NK-92 treated with Interleukin-12 subunit alpha and Interleukin-12 subunit beta, amount 100 ng/mL, for 24 hours (cell line): ENCODE measurements around the gene HRG.
A peak's percentile ranks its signal among the peaks of the same experiment; 100 is the strongest.
"Not testable (repeated sequence)": the region's sequence is repeated elsewhere in the genome, so short reads cannot be mapped to it uniquely, and the experiment has no call there.

Experiments used
- DNase-seq: peaks from one replicate; lab custom pipeline; 2025; lab: John Stamatoyannopoulos, UW

The HRG gene, protein sequence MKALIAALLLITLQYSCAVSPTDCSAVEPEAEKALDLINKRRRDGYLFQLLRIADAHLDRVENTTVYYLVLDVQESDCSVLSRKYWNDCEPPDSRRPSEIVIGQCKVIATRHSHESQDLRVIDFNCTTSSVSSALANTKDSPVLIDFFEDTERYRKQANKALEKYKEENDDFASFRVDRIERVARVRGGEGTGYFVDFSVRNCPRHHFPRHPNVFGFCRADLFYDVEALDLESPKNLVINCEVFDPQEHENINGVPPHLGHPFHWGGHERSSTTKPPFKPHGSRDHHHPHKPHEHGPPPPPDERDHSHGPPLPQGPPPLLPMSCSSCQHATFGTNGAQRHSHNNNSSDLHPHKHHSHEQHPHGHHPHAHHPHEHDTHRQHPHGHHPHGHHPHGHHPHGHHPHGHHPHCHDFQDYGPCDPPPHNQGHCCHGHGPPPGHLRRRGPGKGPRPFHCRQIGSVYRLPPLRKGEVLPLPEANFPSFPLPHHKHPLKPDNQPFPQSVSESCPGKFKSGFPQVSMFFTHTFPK

DNA sequence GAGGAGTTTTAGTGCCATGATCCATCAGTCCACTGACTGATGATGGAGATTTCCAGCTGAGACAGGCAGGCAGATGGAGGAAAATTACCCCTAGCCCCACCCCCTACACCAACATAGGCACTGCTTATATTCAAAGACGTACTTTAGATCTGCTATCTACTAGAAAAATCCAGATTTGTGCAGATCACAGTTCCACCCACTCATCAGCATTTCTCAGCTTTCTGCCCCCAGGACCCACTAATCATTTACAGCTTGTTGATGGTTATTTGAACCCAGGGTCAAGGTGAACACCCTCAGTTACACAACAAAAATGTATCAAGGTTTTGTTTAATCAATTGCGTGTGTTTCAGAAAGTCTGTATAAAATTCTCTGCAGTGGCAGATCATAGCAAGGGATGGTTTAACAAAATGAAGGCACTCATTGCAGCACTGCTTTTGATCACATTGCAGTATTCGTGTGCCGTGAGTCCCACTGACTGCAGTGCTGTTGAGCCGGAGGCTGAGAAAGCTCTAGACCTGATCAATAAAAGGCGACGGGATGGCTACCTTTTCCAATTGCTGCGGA, at the start of gene HRG:
Gene HRG, plus strand, starts transcription at position 390 of the 564 bp plus-strand sequence. Its CDS starts 18 bp downstream, at position 408.
- DNase-seq, result no peak

DNA sequence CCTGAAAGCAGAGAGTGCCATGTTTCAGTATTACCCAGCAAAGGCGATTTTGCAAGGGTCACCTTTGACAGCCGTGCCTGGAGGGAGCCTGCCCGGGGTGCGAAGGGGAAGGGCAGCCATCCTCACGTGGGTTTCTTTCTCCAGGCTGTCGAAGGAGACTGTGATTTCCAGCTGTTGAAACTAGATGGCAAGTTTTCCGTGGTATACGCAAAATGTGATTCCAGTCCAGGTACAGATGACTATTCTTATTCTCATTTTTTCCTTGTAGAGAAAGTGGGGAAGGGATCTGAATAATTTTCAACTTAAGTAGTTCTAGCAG, 49.6 kb upstream of the HRG start:
- no peak for DNase-seq

DNA sequence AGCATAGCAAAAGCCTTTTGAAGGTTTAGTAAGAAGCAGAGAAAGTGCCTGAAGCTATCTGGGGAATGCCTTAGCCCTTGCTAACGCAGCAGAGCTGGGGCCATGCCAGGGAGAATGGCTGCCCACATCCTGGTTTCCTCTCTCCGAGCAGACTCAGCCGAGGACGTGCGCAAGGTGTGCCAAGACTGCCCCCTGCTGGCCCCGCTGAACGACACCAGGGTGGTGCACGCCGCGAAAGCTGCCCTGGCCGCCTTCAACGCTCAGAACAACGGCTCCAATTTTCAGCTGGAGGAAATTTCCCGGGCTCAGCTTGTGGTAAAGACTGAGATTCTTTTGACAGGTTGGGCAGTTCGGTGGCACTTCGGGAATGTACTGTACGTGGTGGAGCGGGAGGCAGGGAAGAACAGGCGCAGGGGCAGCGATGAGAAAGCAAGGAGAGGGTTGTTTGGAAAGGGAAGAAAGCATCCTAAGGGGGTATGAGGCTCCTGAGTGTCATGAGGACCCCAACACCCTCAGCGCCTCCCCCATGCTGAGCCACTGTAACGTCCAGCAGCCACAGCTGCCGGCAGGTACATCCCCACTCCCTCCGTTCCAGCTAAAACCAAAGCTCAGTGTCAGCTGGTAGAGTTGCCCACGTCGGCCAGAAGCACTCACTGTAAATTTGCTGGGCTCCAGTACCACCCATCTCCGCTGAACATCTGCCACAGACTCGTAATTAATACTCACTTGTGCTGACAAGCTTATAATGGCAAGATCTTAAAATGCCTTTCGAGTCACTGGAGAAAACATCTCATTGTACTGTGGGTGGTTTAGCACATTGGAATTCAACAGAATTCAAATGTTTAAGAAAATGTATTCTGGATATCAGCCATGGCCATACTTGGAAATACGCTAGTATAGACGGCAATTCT, 48.5 kb upstream of the HRG start:
- peak; percentile 13 for DNase-seq

DNA sequence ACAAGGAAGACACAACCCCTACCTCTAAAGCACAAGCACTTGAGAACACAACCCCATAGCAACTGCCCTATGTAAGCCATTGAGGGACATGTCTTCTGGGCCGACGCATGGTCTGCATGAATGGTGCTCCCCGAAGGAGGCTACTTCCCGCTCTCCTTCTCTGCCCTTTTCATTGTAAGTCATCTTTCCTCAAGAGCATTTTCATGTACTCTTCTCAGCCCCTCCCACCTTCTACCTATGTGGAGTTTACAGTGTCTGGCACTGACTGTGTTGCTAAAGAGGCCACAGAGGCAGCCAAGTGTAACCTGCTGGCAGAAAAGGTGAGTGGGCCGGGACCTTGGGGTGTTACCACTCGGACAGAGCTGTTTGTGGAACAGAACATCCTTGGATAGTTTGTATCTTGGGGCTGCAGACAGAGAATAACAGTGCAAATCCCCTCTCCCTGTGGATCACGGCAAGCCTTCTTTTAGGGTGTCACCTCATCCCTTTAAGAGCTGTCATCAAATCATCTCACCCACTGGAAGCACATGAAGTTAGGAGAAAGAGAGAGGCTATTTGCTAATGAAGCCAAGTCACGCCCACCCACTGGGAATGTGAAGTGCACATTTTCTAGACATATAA, 47.4 kb upstream of the HRG start:
- DNase-seq, result no peak

DNA sequence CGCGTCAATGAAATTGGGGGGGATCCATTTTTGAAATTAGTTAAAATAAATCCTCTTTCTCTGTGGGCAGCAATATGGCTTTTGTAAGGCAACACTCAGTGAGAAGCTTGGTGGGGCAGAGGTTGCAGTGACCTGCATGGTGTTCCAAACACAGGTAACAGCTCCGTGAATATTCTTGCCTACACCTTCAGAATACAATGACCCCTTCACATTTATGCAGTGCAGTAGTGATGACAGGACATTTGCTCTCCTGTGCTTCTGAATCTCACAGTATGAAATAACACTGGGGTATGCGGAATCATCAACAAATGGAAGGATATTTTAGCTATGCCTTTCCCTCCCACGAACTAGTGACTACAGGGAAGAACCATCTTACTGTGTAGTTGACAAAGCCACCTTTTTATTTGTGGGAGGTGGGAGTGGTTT, 46.0 kb upstream of the HRG start:
- DNase-seq, result no peak

DNA sequence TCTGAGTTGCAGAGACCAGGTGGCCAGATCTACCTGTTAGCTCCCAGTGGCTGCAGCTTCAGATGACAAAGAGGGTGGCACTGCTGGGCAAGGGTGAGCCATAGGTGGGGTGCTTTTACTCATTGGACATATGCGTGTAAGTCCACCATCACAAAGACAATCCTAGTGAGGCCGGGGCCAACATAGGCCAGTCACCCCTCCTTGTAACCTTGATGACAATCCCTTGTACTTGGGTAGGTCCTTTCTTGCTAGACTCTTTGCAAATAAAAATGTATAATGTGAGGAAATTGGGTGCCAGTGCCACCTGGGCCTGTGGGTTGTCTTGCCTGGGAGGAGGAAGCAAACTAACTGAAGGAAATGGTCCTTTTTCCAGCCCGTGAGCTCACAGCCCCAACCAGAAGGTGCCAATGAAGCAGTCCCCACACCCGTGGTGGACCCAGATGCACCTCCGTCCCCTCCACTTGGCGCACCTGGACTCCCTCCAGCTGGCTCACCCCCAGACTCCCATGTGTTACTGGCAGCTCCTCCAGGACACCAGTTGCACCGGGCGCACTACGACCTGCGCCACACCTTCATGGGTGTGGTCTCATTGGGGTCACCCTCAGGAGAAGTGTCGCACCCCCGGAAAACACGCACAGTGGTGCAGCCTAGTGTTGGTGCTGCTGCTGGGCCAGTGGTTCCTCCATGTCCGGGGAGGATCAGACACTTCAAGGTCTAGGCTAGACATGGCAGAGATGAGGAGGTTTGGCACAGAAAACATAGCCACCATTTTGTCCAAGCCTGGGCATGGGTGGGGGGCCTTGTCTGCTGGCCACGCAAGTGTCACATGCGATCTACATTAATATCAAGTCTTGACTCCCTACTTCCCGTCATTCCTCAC, 45.4 kb upstream of the HRG start:
- no peak for DNase-seq

DNA sequence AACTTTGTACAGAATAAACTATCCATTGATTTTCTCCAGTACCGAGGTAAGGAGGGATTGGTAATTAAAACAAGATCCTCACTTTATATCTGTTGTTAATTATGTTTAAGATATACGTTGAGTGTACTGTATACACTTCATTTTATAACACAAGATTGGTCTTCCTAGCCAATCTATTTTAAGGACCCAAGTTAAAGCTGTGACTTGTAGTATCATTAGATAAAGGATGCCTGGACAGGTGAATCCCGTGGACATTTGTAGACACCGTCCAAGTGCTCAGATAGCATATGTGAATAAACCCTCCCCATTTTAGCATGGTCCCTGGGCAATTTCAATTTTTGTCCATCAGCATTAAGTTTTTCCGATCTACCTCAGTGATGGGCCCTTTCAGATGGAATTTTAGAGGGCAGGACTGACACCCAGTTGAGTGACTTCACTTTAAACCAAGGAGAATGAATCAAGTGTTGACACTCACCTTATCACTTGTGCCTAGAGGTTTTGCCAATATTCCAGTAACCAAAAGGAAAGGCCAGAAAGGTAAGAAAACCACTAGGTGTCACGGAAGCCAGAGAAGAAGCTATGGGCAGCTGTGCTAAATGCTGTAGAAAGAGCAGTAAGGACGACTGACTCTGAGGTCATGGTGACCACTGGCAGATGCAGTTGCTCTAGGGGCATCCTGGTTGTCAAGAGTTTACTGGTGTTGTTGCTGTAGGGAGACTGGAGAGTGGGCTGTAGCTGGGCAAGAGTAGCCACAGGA, 43.7 kb upstream of the HRG start:
- no peak for DNase-seq

DNA sequence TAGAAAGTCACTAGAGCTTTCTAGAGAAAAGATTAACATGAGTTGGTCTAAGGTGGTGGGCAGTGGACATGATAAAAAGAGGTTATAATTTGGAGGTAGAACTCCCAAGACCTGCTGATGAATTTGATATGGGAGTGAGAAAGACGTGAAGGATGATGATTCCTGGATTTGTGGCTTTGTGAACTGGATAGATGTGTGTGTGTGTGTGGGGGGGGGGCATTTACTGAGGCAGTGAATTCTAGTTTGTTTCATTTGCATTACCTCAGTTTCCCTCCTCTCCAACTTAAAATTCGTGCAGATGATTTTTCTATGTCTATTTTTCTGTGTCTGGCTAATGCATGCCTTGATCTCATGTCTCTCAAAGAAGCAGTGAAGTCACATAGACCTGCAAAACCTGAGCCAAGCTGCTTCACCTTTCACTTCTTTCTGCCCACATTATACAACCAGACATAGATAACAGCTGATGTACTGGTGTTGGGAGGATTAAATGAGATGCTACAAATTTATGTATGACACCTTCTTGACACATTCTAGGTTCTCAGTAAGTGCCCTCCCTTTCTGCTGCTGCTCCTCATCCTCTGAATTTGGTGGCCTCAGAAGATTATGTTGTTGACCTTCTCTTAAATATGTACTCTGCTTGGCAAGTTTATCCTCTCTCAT, 43.0 kb upstream of the HRG start:
- no peak for DNase-seq

DNA sequence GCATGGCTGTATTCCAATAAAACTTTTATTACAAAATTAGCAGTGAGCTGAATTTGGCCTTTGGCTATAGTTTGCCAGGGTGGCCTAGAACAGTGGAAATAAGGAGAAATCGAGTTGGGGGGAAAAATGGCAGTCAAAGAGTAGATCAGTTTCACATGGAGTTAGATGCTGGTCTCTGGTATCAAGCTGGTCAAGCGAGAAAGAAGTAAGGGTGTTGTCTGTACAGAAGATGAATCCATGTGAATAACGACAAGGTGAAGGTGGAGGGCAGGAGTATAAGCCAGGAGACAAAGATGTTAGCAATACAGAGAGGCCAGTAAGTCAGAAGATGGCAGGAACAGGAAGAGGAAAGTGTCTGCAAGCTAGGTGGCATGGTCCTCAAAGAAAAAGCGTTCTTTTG, 41.2 kb upstream of the HRG start:
- no peak for DNase-seq

DNA sequence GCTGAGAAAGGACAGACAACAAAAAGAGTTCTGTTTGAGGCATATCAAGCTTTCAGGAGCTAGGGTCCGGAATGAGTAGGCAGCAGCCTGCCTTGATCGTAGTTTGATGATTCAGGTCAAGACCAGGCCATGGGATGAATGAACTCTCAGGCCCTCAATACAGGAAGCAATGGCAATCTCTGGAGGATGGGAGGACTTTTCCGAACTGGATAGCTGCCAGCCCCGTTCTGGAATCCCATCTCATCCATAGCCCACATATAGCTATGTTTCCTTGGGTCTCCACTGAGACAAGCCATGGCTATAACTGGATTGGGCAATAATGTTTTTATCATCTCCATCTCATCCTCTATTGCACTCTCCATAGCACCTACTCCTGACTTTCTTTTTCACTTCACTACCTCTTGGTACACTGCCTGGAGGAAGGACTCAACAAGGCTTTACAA, 40.2 kb upstream of the HRG start:
- no peak for DNase-seq

DNA sequence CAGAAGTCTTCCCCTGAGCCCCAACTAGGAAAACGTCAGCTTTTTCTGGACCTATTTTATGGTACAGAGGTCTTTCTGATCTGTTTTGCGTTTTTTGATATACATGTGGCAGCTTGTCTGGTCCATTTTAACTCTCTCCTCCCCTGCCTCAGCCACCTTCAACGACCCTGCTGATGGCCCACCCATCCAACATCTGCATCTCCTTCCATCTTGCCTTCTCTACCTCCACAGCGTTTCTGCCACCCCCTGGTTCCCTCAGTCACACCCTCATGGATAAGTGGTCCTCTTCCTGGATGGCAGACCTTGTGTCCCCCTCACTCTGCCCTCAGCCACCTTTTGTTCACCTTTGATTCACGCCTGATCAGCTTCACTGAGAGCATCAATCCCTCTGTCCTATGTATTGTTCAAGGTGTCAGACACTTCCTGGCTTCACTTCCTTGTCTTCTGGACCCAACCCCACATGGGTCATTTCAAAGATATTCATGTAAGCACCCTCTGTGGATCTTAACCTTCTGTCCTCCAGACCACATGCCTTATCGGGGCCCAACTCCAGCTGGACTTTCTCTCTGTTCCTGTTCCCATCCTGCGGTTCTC, 39.5 kb upstream of the HRG start:
- no peak for DNase-seq

DNA sequence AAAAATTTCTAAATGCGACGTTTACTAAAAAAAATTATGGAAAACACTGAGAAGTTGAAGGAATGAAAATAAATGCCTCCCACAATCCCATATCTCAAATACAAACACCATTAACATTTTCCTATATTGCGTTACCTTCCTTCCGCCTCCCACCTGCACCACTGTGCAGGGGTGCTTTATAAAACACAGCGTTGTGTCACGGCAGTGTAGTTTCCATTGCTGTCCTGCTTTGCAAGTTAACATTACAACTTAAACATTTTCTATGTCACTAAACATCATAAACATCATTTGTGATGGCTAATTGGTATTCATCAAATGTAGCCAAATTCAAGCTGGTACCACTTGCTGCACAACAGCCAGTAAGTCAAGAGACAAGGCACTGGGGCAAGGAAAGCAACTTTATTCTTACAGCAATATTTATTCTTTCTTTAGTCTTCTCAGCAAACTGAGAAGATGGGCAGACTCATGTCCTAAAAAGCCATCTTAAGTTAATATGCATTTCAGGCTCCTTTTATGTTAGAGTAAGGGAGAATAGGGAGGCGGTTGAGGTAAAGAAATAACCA, 37.9 kb upstream of the HRG start:
- DNase-seq, result no peak

DNA sequence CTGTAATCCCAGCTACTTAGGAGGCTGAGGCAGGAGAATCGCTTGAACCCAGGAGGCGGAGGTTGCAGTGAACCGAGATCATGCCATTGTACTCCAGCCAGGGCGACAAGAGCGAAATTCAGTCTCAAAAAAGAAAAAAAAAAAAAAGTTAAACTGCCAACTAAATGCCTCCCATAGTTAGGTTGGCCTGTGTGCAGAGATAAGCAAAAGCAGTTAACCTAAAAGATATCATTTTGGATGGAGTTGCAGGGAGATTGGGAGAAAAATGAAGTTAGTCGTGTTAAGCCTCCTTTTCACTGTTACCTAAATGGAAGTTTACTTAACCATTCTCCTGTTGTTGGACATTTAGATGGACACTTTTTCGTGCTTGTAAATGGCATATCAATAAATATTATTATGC, 37.1 kb upstream of the HRG start:
- no peak for DNase-seq

DNA sequence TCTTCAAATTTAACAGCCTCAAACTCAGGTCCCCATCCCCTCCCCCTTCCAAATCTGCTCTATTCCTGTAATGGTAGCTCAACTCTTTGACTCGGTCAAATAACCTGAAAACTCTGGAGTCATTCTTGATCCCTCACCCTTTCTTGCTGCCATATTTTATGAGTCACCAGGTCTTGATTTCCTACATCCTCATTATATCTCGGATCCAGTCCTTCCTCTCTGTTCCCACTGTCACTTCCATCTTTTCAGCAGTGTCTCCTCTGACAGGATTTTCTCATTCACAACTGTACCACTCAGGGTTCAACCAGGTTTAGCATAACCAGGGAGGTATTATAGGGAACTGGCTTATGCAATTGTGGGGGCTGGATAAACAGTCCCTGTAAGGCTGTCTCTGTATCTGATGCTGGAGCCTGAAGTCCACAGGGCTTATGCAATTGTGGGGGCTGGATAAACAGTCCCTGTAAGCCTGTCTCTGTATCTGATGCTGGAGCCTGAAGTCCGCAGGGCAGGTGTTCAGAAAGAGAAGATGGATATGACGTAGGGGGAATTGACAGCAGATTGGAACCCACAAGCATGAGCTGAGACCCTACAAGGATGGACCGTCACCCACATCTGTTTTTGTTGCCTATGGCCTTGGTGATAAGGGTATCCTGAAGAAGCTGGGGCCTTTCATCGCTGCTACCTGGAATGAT, 34.7 kb upstream of the HRG start:
- DNase-seq, result no peak

DNA sequence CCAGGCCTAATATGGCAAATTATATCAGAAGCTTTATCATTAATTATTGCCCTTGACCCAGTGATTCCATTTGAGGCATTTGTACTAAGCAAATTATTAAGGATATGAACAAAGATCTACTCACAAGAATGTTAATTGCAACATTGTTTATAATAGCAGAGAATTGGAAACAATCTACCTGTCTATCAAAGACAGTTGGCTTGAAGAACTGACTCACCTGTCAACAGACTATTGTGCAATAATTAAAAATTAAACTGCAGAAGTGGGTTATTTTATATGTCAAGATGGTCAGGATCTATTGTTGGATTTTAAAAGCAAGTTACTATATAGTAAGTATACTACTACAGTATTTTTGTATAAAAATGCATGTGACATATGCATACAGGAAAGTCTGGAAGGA, 32.3 kb upstream of the HRG start:
- no peak for DNase-seq

DNA sequence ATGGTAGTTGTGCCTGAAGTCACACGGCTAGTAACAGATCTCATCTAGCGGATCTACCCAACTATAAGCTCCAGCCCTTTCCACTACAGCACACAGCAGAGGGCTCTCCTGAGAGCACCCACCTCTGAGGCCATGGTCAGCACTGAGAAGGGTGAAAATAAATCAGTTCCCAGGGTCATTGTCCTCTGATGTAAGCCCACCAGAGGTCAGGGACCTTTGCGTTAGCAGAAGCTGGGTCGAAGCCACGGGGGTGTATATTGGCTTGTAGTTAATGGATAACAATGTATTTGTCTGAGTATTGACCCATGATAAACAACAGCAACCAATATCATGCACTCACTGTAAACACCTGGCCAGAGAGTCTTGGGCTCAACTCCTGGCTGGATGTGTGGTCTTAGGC, 31.6 kb upstream of the HRG start:
- not testable (repeated sequence) for DNase-seq

DNA sequence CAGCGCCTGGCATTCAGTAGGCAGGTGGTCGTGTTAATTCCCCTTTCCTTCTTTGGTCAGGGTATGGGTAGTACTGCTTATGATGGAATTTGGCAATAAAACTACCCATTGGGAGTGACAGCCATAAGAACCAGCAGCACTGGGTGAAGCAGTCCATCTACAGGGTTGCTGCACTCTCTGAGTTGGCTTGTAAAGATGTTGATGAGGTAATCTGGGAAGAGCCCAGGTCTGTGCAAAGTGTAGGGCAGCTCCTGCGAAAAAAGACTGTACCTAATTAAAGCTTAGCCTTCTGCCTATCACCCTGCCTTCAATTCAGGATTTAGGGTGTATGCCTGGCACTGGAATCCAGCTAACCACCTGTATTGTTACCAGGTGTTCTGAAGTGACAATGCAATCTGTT, 30.3 kb upstream of the HRG start:
- no peak for DNase-seq

DNA sequence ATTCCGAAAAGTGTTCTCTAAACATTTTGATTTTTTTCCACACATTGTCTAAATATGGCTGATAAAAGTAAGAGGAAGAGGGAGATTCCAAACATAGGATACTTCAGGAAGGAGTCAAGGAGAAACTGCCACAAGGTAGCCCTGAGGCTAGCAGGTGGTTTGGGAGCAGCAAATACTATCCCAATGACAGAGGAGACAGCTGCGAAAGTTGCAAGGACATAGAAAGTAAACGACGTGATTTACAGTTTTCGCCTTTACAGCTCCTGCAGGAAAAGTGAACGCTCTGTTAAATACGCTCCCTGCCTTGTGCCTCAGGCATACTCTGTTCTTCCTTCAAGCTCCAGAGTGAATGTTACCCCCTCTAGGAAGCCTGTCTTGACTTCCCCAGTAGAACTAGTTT, 29.3 kb upstream of the HRG start:
- no peak for DNase-seq

DNA sequence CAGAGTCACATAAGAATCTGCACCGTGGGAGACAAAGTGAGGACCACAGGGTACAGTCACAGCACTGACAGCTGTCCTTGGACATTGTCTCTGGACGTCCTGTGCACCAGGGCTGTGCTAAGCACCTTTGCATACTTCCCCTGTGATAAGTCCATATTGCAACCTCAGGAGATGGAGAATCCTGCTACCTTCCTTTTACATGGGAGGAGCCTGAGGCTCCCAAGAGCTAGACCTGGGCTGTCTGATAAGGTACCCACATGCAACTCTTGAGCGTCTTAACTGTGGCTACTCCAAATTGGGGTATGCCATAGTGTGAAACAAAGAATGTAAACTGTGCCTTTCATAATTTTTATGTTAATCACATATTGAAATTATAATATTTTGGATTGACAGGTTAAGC, 28.1 kb upstream of the HRG start:
- no peak for DNase-seq
